ENCODE results near the gene NISCH. TPM values are rescaled to one million over a fixed set of nuclear protein-coding genes. Genes with fewer than 3 reads are reported as not detected.

NISCH gene
- total and polyA plus RNA-seq, 12 donors, result 24.0 to 56.3 (median 41.9) TPM

- peaks cover 8 to 56% (median 15%) of the 10 kb centered on the region in 9 donors for H3K4me1 ChIP-seq
- peak in 1 of 2 donors; percentile 12 for DNase-seq
- ATAC-seq, result no peak
- 91 to 93% methylated on average over 7 of the region's 7 CpGs for WGBS, 2 donors
- H3K27me3 ChIP-seq, result no peaks in the 10 kb centered on the region
- no peak overlapping the region for H3K4me3 ChIP-seq
- TF ChIP-seq CTCF (IDR thresholded peaks at IDR 0.05), result no peak
- no peaks in the 10 kb centered on the region for H3K9me3 ChIP-seq
- no peak overlapping the region for H3K27ac ChIP-seq
- intact Hi-C loops (cut with DNase I), result loop anchor here in 2 of 10 donors (10.0 kb wide), 1 partner anchor 206 kb away; the partner anchor contains the start of genes GNL3 (in 2 of the 2) and PBRM1 (in 2 of the 2)
- H3K36me3 ChIP-seq, result peaks cover 12 to 96% (median 85%) of the 10 kb centered on the region in 9 donors
These were observed 23.9 kb downstream of the NISCH start for GRCh38 chr3:52479037-52479876.

GRCh38 chr3:52479877-52480575 is 24.6 kb downstream of the NISCH start:
- Histone ChIP-seq H3K9me3 (no peaks in the 10 kb centered on the region), H3K4me1 (peaks cover 14 to 58% (median 23%) of the 10 kb centered on the region in 9 donors), H3K4me3 (no peak overlapping the region), H3K27ac (peak overlapping the region in 1 of 10 donors; percentile 31), H3K27me3 (no peaks in the 10 kb centered on the region), H3K36me3 (peaks cover 12 to 96% (median 79%) of the 10 kb centered on the region in 9 donors)
- DNase-seq (peak in 1 of 2 donors; percentile 20), ATAC-seq (peak in 1 of 8 donors; percentile 23)
- intact Hi-C loops (cut with DNase I), result loop anchor here in 4 of 10 donors (5.0 to 10.0 kb wide), 3 partner anchors 42 to 205 kb away; partner anchors contain the start of genes GNL3 (in 2 of the 4), PBRM1 (in 2 of the 4) and NT5DC2 (in 1 of the 4)
- TF ChIP-seq CTCF (IDR thresholded peaks at IDR 0.05), result no peak
- WGBS, 2 donors, result 85 to 90% methylated on average over 16 of the region's 16 CpGs

GRCh38 chr3:52480768-52481715 is 25.6 kb downstream of the NISCH start:
- Histone ChIP-seq H3K27ac (no peak overlapping the region), H3K27me3 (no peaks in the 10 kb centered on the region), H3K36me3 (peaks cover 10 to 96% (median 75%) of the 10 kb centered on the region in 9 donors), H3K4me1 (peaks cover 14 to 51% (median 30%) of the 10 kb centered on the region in 9 donors), H3K4me3 (no peak overlapping the region), H3K9me3 (no peaks in the 10 kb centered on the region)
- ATAC-seq (no peak), DNase-seq (peak in 1 of 2 donors; percentile 20)
- intact Hi-C loops (cut with DNase I), result loop anchor here in 2 of 10 donors (5.0 kb wide), 2 partner anchors 41 to 51 kb away; partner anchors contain the start of gene NT5DC2 (in 1 of the 2)
- WGBS, 2 donors, result 80% methylated on average over 27 of the region's 27 CpGs
- no peak for TF ChIP-seq CTCF (IDR thresholded peaks at IDR 0.05)

Data from heart right ventricle (tissue), 16 donors.